ENCODE data around the gene CD151.
A peak's percentile ranks its signal among the peaks of the same experiment; 100 is the strongest.

The CD151 gene

GRCh38 chr11:815675-816432 is 16.9 kb upstream of the CD151 start:
- DNase-seq (ENCODE audit: low spot score), result no peak

GRCh38 chr11:816433-816779 is 16.3 kb upstream of the CD151 start:
- DNase-seq (ENCODE audit: low spot score), result no peak

- peak; percentile 90 for DNase-seq (ENCODE audit: low spot score)
Measured at GRCh38 chr11:818396-819128, 14.2 kb upstream of the CD151 start, which contains the start of gene PNPLA2. Gene PNPLA2 (plus strand): TSS chr11:818914. CDS start chr11:819719, 805 bp downstream.

- peak; percentile 89 for DNase-seq (ENCODE audit: low spot score)
Measured at GRCh38 chr11:819129-819931, 13.4 kb upstream of the CD151 start.

GRCh38 chr11:819943-820649 is 12.7 kb upstream of the CD151 start:
- DNase-seq (ENCODE audit: low spot score), result peak; percentile 90

- DNase-seq (ENCODE audit: low spot score), result peak; percentile 92
Measured at GRCh38 chr11:820655-821511, 11.9 kb upstream of the CD151 start.

GRCh38 chr11:821512-822371 is 11.0 kb upstream of the CD151 start:
- DNase-seq (ENCODE audit: low spot score), result no peak

- no peak for DNase-seq (ENCODE audit: low spot score)
Measured at GRCh38 chr11:823441-824291, 9.1 kb upstream of the CD151 start.

- no peak for DNase-seq (ENCODE audit: low spot score)
Measured at GRCh38 chr11:824292-824880, 8.4 kb upstream of the CD151 start.

- peak; percentile 1 for DNase-seq (ENCODE audit: low spot score)
Measured at GRCh38 chr11:824942-825341, 7.8 kb upstream of the CD151 start.

GRCh38 chr11:825366-826226 is 7.2 kb upstream of the CD151 start:
- peak; percentile 10 for DNase-seq (ENCODE audit: low spot score)

GRCh38 chr11:826227-826621 is 6.5 kb upstream of the CD151 start:
- peak; percentile 38 for DNase-seq (ENCODE audit: low spot score)

GRCh38 chr11:826836-827145 is 6.0 kb upstream of the CD151 start:
- no peak for DNase-seq (ENCODE audit: low spot score)

- peak; percentile 54 for DNase-seq (ENCODE audit: low spot score)
Measured at GRCh38 chr11:827146-827896, 5.4 kb upstream of the CD151 start.

GRCh38 chr11:827897-828192 is 4.9 kb upstream of the CD151 start, which contains the start of gene CRACR2B:
Gene CRACR2B (plus strand): TSS chr11:827919. CDS start chr11:828608, 689 bp downstream.
- DNase-seq (ENCODE audit: low spot score), result no peak

GRCh38 chr11:828506-829175 is 4.1 kb upstream of the CD151 start:
- no peak for DNase-seq (ENCODE audit: low spot score)

Data from kidney tubule cell (primary cell).